Epithelial cell of proximal tubule (primary cell): ENCODE results near the gene PJA1. TPM values are rescaled to one million over a fixed set of nuclear protein-coding genes. Genes with fewer than 3 reads are reported as not detected.

Source experiments
- DNase-seq: peaks from one replicate; pipeline ENCODE4 v3.0.0-alpha.2; 2011; ENCODE audit warnings: low read depth
- H3K4me3 ChIP-seq: 2 replicates; pipeline ENCODE4 v1.5.1; 2011; ENCODE audit warnings: low read depth, mild to moderate bottlenecking, low read length
- CTCF ChIP-seq: conservative IDR thresholded peaks from 2 replicates; pipeline ENCODE4 v1.5.1; 2012; ENCODE audit warnings: low read depth, mild to moderate bottlenecking, low read length
- total RNA-seq: library from RNA; depleted of rRNA; stranded (reverse); fragments of >200 nt; gene quantifications from 2 replicates; pipeline ENCODE4 v1.2.3, GENCODE V29; 2015

PJA1 gene
- total RNA-seq, 1 donor from 2014 or later = 25.0 TPM

GRCh38 chrX:69173906-69174305, 8.7 kb upstream of the PJA1 start:
- H3K4me3 ChIP-seq = no peak overlapping the region
- no peak for DNase-seq
- TF ChIP-seq CTCF = no peak

GRCh38 chrX:69172937-69173336, 7.7 kb upstream of the PJA1 start:
- no peak for DNase-seq
- no peak overlapping the region for H3K4me3 ChIP-seq
- TF ChIP-seq CTCF = no peak

- DNase-seq = no peak
- H3K4me3 ChIP-seq = no peak overlapping the region
- no peak for TF ChIP-seq CTCF
Measured at GRCh38 chrX:69170319-69170718, 5.1 kb upstream of the PJA1 start.

- no peak for TF ChIP-seq CTCF
- peak overlapping the region; percentile 77 for H3K4me3 ChIP-seq
- no peak for DNase-seq
Measured at GRCh38 chrX:69163936-69164741, 1.1 kb downstream of the PJA1 start.

GRCh38 chrX:69162361-69162865, 2.8 kb downstream of the PJA1 start:
- H3K4me3 ChIP-seq = no peak overlapping the region
- no peak for DNase-seq
- TF ChIP-seq CTCF = no peak

- no peak overlapping the region for H3K4me3 ChIP-seq
- no peak for TF ChIP-seq CTCF
- no peak for DNase-seq
Measured at GRCh38 chrX:69161786-69162349, 3.4 kb downstream of the PJA1 start.
